ENCODE measurements around the gene KIF12. TPM values are rescaled to one million over a fixed set of nuclear protein-coding genes. Genes with fewer than 3 reads are reported as not detected.

KIF12 gene
- total and polyA plus RNA-seq, 2 of the 13 experiments (the other 11 are each of a cell fraction or from before 2014, with no cell fraction given), result 1.8 to 12.5 TPM

- TF ChIP-seq NFKB2 (CRISPR knock-in tag; IDR thresholded peaks at IDR 0.05; ENCODE audit: borderline replicate concordance), result 0 out of 2 replicates have a peak, but pooled peaks have one; percentile 44
- TF ChIP-seq ZNF446 (CRISPR knock-in tag; IDR thresholded peaks at IDR 0.05), result 0 out of 2 replicates have a peak, but pooled peaks have one; percentile 12
- no peak for TF ChIP-seq SAP130 (CRISPR knock-in tag; IDR thresholded peaks at IDR 0.05; ENCODE audit: low read depth)
- TF ChIP-seq ZBTB42 (CRISPR knock-in tag; IDR thresholded peaks at IDR 0.05), result no peak
- TF ChIP-seq SATB2 (CRISPR knock-in tag; IDR thresholded peaks at IDR 0.05), result no peak
- no peak for TF ChIP-seq MED1 (CRISPR knock-in tag; IDR thresholded peaks at IDR 0.05)
- 0 out of 2 replicates have a peak, but pooled peaks have one; percentile 18 for TF ChIP-seq ZHX1 (CRISPR knock-in tag; IDR thresholded peaks at IDR 0.05; ENCODE audit: low read depth)
- no peak for TF ChIP-seq BCL6 (CRISPR knock-in tag; IDR thresholded peaks at IDR 0.05)
- TF ChIP-seq NFATC3 (CRISPR knock-in tag; IDR thresholded peaks at IDR 0.05), result no peak
- no peak for TF ChIP-seq RXRB (CRISPR knock-in tag; IDR thresholded peaks at IDR 0.05; ENCODE audit: borderline replicate concordance)
- no peak for TF ChIP-seq SNAI1 (CRISPR knock-in tag; IDR thresholded peaks at IDR 0.05; ENCODE audit: borderline replicate concordance)
- TF ChIP-seq ZBTB7A (CRISPR knock-in tag; IDR thresholded peaks at IDR 0.05), result no peak
- no peak for TF ChIP-seq TAF15 (IDR thresholded peaks at IDR 0.05; ENCODE audit: low read depth, low read length, poor library complexity, severe bottlenecking)
- TF ChIP-seq CHD4 (IDR thresholded peaks at IDR 0.05; ENCODE audit: borderline replicate concordance, low read length), result 0 out of 2 replicates have a peak, but pooled peaks have one; percentile 41
- TF ChIP-seq ZNF598 (CRISPR knock-in tag; IDR thresholded peaks at IDR 0.05; ENCODE audit: borderline replicate concordance), result no peak
- no peak for TF ChIP-seq MXD3 (CRISPR knock-in tag; IDR thresholded peaks at IDR 0.05)
- no peak for TF ChIP-seq PREB (CRISPR knock-in tag; IDR thresholded peaks at IDR 0.05)
- TF ChIP-seq KAT7 (CRISPR knock-in tag; IDR thresholded peaks at IDR 0.05; ENCODE audit: borderline replicate concordance), result 0 out of 2 replicates have a peak, but pooled peaks have one; percentile 12
- 0 out of 2 replicates have a peak, but pooled peaks have one; percentile 42 for TF ChIP-seq ZNF503 (CRISPR knock-in tag; IDR thresholded peaks at IDR 0.05)
- 0 out of 2 replicates have a peak, but pooled peaks have one; percentile 17 for TF ChIP-seq ZNF703 (CRISPR knock-in tag; IDR thresholded peaks at IDR 0.05; ENCODE audit: borderline replicate concordance)
- TF ChIP-seq ZNF296 (CRISPR knock-in tag; conservative IDR thresholded peaks at IDR 0.05), result no peak
- no peak for TF ChIP-seq HOXA9 (CRISPR knock-in tag; IDR thresholded peaks at IDR 0.05; ENCODE audit: borderline replicate concordance)
- 0 out of 2 replicates have a peak, but pooled peaks have one; percentile 63 for TF ChIP-seq ZNF678 (CRISPR knock-in tag; IDR thresholded peaks at IDR 0.05)
- TF ChIP-seq ZNF691 (CRISPR knock-in tag; IDR thresholded peaks at IDR 0.05; ENCODE audit: borderline replicate concordance, low read depth), result peak; percentile 16; the same call in 1 of the 2 replicates
Measured at GRCh38 chr9:114081441-114082016, 17.6 kb downstream of the KIF12 start (continued).
